PC-3 (cell line): Measurements from ENCODE around the gene LAD1. TPM values are rescaled to one million over a fixed set of nuclear protein-coding genes. Genes with fewer than 3 reads are reported as not detected.

Source experiments
- ATAC-seq: fragments of 200-7000 bp; cut with Tn5 transposase; 2 replicates; pipeline ENCODE4 v1.9.1; 2020; ENCODE audit warnings: mild to moderate bottlenecking, moderate library complexity
- BruUV-seq: library from RNA; stranded (reverse); fragments of 400-500 nt; replicated peaks from 2 replicates; lab custom pipeline; 2021; lab: Mats Ljungman, UMichigan
- CTCF ChIA-PET: fragments of 300-600 bp; sonication (Branson Sonifier 250); formaldehyde crosslinking; loops from one replicate; lab custom pipeline; 2022; ENCODE audit warnings: antibody characterized with exemption; lab: Charles Lee
- POLR2A ChIA-PET: fragments of 300-600 bp; sonication (Branson Sonifier 250); formaldehyde crosslinking; loops from one replicate; lab custom pipeline; 2022; ENCODE audit warnings: antibody characterized with exemption; ENCODE audit not compliant: unreplicated experiment; lab: Charles Lee
- DNase-seq: peaks from one replicate; pipeline ENCODE4 v3.0.0-alpha.2; 2015
- H2AFZ ChIP-seq: fragments of 300-600 bp; sonication (generic); 2 replicates; pipeline ENCODE4 v1.6.0; 2016; ENCODE audit warnings: antibody characterized with exemption, low read length
- H3F3A ChIP-seq: fragments of 300-600 bp; sonication (generic); one replicate; pipeline ENCODE4 v1.6.0; 2017; ENCODE audit warnings: antibody characterized with exemption, low read length, control low read depth, mild to moderate bottlenecking; ENCODE audit not compliant: unreplicated experiment
- H3K27ac ChIP-seq: fragments of 300-600 bp; sonication (generic); 2 replicates; pipeline ENCODE4 v1.5.1; 2016; ENCODE audit warnings: mild to moderate bottlenecking, low read length
- H3K27me3 ChIP-seq: fragments of 300-600 bp; sonication (generic); 2 replicates; pipeline ENCODE4 v1.6.1; 2016; ENCODE audit warnings: low read length, mixed read lengths
- H3K36me3 ChIP-seq: fragments of 300-600 bp; sonication (generic); 2 replicates; pipeline ENCODE4 v1.6.1; 2016; ENCODE audit warnings: low read depth, mixed run types, low read length, mixed read lengths
- H3K4me1 ChIP-seq: fragments of 300-600 bp; sonication (generic); 2 replicates; pipeline ENCODE4 v1.5.1; 2016; ENCODE audit warnings: low read length; ENCODE audit not compliant: insufficient read depth
- H3K4me2 ChIP-seq: fragments of 300-600 bp; sonication (generic); 2 replicates; pipeline ENCODE4 v1.6.0; 2016; ENCODE audit warnings: low read length
- H3K4me3 ChIP-seq: fragments of 300-600 bp; sonication (generic); 2 replicates; pipeline ENCODE4 v1.5.1; 2016; ENCODE audit warnings: mild to moderate bottlenecking, low read length, mixed read lengths
- H3K79me2 ChIP-seq: fragments of 300-600 bp; sonication (generic); 2 replicates; pipeline ENCODE4 v1.6.1; 2017; ENCODE audit warnings: low read length, mixed read lengths
- H3K9ac ChIP-seq: fragments of 300-600 bp; sonication (generic); 2 replicates; pipeline ENCODE4 v1.6.0; 2016; ENCODE audit warnings: mild to moderate bottlenecking, low read length
- H3K9me2 ChIP-seq: fragments of 300-600 bp; sonication (generic); replicated peaks from 2 replicates; pipeline ENCODE4 v1.6.1; 2016; ENCODE audit warnings: mixed run types, low read length, mixed read lengths
- H3K9me3 ChIP-seq: fragments of 300-600 bp; sonication (generic); 2 replicates; pipeline ENCODE4 v1.6.1; 2016; ENCODE audit warnings: low read length, mixed read lengths
- H4K20me1 ChIP-seq: fragments of 300-600 bp; sonication (generic); 2 replicates; pipeline ENCODE4 v1.6.1; 2016; ENCODE audit warnings: low read length, mixed read lengths
- EZH2 ChIP-seq: fragments of 300-600 bp; sonication (generic); IDR thresholded peaks from one replicate; pipeline ENCODE4 v1.6.1; 2017; ENCODE audit warnings: antibody characterized with exemption, mild to moderate bottlenecking, low read length; ENCODE audit not compliant: unreplicated experiment
- EZH2phosphoT487 ChIP-seq: fragments of 300-600 bp; sonication (generic); IDR thresholded peaks from 2 replicates; pipeline ENCODE4 v1.6.1; 2018; ENCODE audit warnings: mild to moderate bottlenecking, antibody characterized with exemption, low read length, borderline replicate concordance
- intact Hi-C: fragments of 100-400 bp; cut with micrococcal nuclease; formaldehyde crosslinking; loops from 2 replicates; pipeline ENCODE4 v1.9.0; 2023
- total RNA-seq: library from RNA; depleted of rRNA; stranded (reverse); fragments of >200 nt; gene quantifications from 2 replicates; pipeline ENCODE4 v1.2.3, GENCODE V29; 2014
- TF ChIP-seq, protein P1 (sequence below): fragments of 300-600 bp; sonication (generic); conservative IDR thresholded peaks from 2 replicates; pipeline ENCODE4 v1.5.1; 2017; ENCODE audit warnings: antibody characterized with exemption, low read depth, mild to moderate bottlenecking, low read length

The LAD1 gene
- total RNA-seq, 1 experiment from 2014 or later = 310 TPM

GRCh38 chr1:201370500-201370899, 28.6 kb downstream of the LAD1 start:
- no peak for TF ChIP-seq EZH2phosphoT487
- TF ChIP-seq EZH2 = no peak
- Histone ChIP-seq H3K9me2 (no peaks in the 10 kb centered on the region), H3K36me3 (no peaks in the 10 kb centered on the region), H3K9ac (no peak overlapping the region), H3K27ac (no peak overlapping the region), H3K4me2 (no peak overlapping the region), H3K9me3 (no peaks in the 10 kb centered on the region), H3K27me3 (peaks cover 91% of the 10 kb centered on the region), H3K79me2 (no peaks in the 10 kb centered on the region), H3K4me1 (no peaks in the 10 kb centered on the region), H3F3A (no peaks in the 10 kb centered on the region), H2AFZ (no peak overlapping the region), H4K20me1 (no peaks in the 10 kb centered on the region), H3K4me3 (no peak overlapping the region)
- no TSS peak for BruUV-seq
- DNase-seq = no peak
- intact Hi-C loops = no loop called here
- ChIA-PET POLR2A (no interaction called here), CTCF (no interaction called here)
- no peak for ATAC-seq

DNA sequence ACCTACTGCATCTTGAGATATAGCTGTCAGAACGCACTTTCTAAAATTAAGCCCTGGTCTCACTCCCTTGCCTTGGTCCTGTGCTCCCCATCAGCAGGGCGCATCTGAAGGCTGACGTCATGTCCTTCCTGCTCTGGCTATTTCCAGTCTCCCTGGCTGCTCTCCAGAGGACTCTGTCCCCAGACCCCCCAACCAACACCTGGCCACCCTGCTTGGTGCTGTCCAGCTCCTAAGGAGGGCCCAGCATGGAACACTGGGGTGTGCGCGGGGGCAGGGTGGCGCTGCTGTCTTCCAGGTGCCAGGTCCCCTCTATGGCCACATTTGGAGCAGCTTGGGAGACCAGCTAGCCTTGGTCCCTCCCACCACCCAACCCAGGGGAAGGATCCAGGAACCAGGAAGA, 29.9 kb downstream of the LAD1 start:
- no peak for DNase-seq
- BruUV-seq = no TSS peak
- H3K4me2 ChIP-seq = no peak overlapping the region

DNA sequence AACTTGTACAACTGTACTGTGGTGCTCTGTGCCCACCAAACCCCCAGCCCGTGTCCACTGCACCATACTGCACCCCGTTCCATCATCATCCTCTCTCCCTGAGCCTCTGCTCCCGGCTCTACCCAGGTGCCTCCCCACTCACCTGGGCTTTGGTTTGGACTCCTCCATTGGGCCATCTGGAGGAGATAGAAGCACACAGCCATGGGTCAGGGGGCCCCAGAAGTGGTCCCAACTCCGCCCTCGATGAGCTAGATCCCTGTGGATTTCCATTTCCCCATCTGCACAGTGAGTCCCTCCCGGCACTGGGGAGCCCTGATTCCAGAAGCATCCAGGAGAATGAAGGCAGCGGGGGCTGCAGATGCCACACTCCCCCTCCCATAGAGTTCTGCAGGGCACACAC, 32.4 kb downstream of the LAD1 start:
- ATAC-seq = no peak
- CTCF ChIA-PET = no interaction called here

More for the DNA sequence above, 29.9 kb downstream of the LAD1 start:
- POLR2A ChIA-PET = no interaction called here
- ATAC-seq = no peak
- Histone ChIP-seq H3K4me3 (no peak overlapping the region), H3K79me2 (no peaks in the 10 kb centered on the region), H3K4me1 (no peaks in the 10 kb centered on the region), H3K9me2 (no peaks in the 10 kb centered on the region), H3K27me3 (peaks cover 79% of the 10 kb centered on the region), H3K27ac (no peak overlapping the region), H3F3A (no peaks in the 10 kb centered on the region), H4K20me1 (no peaks in the 10 kb centered on the region), H3K9ac (no peak overlapping the region), H3K9me3 (no peaks in the 10 kb centered on the region), H2AFZ (no peak overlapping the region), H3K36me3 (no peaks in the 10 kb centered on the region)
- intact Hi-C loops = no loop called here
- CTCF ChIA-PET = interaction anchor here (0.7 kb wide), 1 partner anchor 22 kb away, joined by 3 read pairs; no protein-coding TSS in a partner anchor
- TF ChIP-seq EZH2phosphoT487 = no peak
- TF ChIP-seq EZH2 = no peak
- TF ChIP-seq, protein P1, sequence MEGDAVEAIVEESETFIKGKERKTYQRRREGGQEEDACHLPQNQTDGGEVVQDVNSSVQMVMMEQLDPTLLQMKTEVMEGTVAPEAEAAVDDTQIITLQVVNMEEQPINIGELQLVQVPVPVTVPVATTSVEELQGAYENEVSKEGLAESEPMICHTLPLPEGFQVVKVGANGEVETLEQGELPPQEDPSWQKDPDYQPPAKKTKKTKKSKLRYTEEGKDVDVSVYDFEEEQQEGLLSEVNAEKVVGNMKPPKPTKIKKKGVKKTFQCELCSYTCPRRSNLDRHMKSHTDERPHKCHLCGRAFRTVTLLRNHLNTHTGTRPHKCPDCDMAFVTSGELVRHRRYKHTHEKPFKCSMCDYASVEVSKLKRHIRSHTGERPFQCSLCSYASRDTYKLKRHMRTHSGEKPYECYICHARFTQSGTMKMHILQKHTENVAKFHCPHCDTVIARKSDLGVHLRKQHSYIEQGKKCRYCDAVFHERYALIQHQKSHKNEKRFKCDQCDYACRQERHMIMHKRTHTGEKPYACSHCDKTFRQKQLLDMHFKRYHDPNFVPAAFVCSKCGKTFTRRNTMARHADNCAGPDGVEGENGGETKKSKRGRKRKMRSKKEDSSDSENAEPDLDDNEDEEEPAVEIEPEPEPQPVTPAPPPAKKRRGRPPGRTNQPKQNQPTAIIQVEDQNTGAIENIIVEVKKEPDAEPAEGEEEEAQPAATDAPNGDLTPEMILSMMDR = no peak

More for the DNA sequence above, 32.4 kb downstream of the LAD1 start:
- Histone ChIP-seq H3K36me3 (no peaks in the 10 kb centered on the region), H3K4me1 (no peaks in the 10 kb centered on the region), H3K9ac (no peak overlapping the region), H4K20me1 (no peaks in the 10 kb centered on the region), H3K4me3 (no peak overlapping the region), H3K9me2 (no peaks in the 10 kb centered on the region), H2AFZ (no peak overlapping the region), H3K79me2 (no peaks in the 10 kb centered on the region), H3K27ac (no peak overlapping the region), H3F3A (no peaks in the 10 kb centered on the region), H3K9me3 (no peaks in the 10 kb centered on the region), H3K27me3 (peaks cover 53% of the 10 kb centered on the region), H3K4me2 (no peak overlapping the region)
- no TSS peak for BruUV-seq
- TF ChIP-seq, protein P1 = no peak
- TF ChIP-seq EZH2phosphoT487 (no peak), EZH2 (no peak)
- POLR2A ChIA-PET = no interaction called here
- intact Hi-C loops = no loop called here
- DNase-seq = no peak
